HG03175 (cell line): Measurements from ENCODE around the gene BAIAP3.

ENCODE experiments used
- ATAC-seq: cut with Tn5 transposase; IDR thresholded peaks from one replicate; pipeline ENCODE4 v1.9.1; 2021; ENCODE audit warnings: mild to moderate bottlenecking, moderate library complexity; ENCODE audit not compliant: unreplicated experiment

The BAIAP3 gene

GRCh38 chr16:1344499-1344898 is 11.1 kb downstream of the BAIAP3 start:
- ATAC-seq, result no peak

- no peak for ATAC-seq
Measured at GRCh38 chr16:1345087-1345486, 11.6 kb downstream of the BAIAP3 start.

- ATAC-seq, result no peak
Measured at GRCh38 chr16:1345651-1346421, 12.4 kb downstream of the BAIAP3 start.

- ATAC-seq, result no peak
Measured at GRCh38 chr16:1346422-1347285, 13.2 kb downstream of the BAIAP3 start.

GRCh38 chr16:1347286-1347855 is 13.9 kb downstream of the BAIAP3 start:
- ATAC-seq, result no peak

- no peak for ATAC-seq
Measured at GRCh38 chr16:1347962-1348361, 14.5 kb downstream of the BAIAP3 start.

- no peak for ATAC-seq
Measured at GRCh38 chr16:1348441-1348840, 15.0 kb downstream of the BAIAP3 start.

GRCh38 chr16:1348926-1349325 is 15.5 kb downstream of the BAIAP3 start:
- ATAC-seq, result no peak

GRCh38 chr16:1349351-1349750 is 15.9 kb downstream of the BAIAP3 start:
- no peak for ATAC-seq

GRCh38 chr16:1349951-1350350 is 16.5 kb downstream of the BAIAP3 start:
- no peak for ATAC-seq

- no peak for ATAC-seq
Measured at GRCh38 chr16:1350691-1351090, 17.2 kb downstream of the BAIAP3 start.

GRCh38 chr16:1351215-1351581 is 17.8 kb downstream of the BAIAP3 start:
- peak; percentile 6 for ATAC-seq

- peak; percentile 75 for ATAC-seq
Measured at GRCh38 chr16:1351582-1352362, 18.3 kb downstream of the BAIAP3 start, which contains the start of the genes GNPTG and TSR3. Gene GNPTG, plus strand, starts transcription at chr16:1351931. Its CDS starts 35 bp downstream, at chr16:1351966. Gene TSR3, minus strand, starts transcription at chr16:1351878. Its CDS starts 74 bp downstream, at chr16:1351804.

- ATAC-seq, result no peak
Measured at GRCh38 chr16:1354815-1355540, 21.5 kb downstream of the BAIAP3 start.

GRCh38 chr16:1355591-1355990 is 22.1 kb downstream of the BAIAP3 start:
- no peak for ATAC-seq

GRCh38 chr16:1356061-1356900 is 22.8 kb downstream of the BAIAP3 start:
- no peak for ATAC-seq

- ATAC-seq, result no peak
Measured at GRCh38 chr16:1357906-1358566, 24.6 kb downstream of the BAIAP3 start.

- no peak for ATAC-seq
Measured at GRCh38 chr16:1361685-1362360, 28.4 kb downstream of the BAIAP3 start.
